GM12865 (cell line): ENCODE results near the gene ZBTB40.

ENCODE experiments used
- DNase-seq: peaks from one replicate; pipeline ENCODE4 v3.0.0; 2010; ENCODE audit warnings: low read depth
- H3K4me3 ChIP-seq: 2 replicates; pipeline ENCODE4 v1.5.1; 2011; ENCODE audit warnings: mild to moderate bottlenecking, low read depth, low read length, control low read depth
- CTCF ChIP-seq: IDR thresholded peaks from 2 replicates; pipeline ENCODE4 v1.5.1; 2011; ENCODE audit warnings: low read length, control low read depth, low read depth, inconsistent platforms; ENCODE audit not compliant: insufficient read depth; ENCODE audit errors: missing control alignments

ZBTB40 gene

DNA sequence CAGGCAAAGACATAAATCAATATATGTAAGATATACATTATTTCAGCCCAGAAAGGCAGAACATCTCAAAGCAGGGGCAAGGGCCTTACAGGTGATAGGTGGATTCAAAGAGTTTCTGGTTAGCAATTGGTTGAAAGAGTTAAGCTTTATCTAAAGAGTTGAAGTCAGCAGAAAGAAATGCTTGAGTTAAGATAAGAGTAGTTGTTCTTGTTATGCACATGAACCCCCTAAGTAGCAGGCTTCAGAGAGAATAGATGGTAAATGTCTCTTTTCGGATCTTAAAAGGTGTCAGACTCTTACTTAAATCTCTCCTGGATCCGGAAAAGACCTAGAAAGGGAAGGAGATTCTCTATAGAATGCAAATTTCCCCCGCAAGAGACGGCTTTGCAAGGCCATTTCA is 8.3 kb upstream of the ZBTB40 start:
- TF ChIP-seq CTCF = no peak
- no peak overlapping the region for H3K4me3 ChIP-seq
- DNase-seq = no peak

DNA sequence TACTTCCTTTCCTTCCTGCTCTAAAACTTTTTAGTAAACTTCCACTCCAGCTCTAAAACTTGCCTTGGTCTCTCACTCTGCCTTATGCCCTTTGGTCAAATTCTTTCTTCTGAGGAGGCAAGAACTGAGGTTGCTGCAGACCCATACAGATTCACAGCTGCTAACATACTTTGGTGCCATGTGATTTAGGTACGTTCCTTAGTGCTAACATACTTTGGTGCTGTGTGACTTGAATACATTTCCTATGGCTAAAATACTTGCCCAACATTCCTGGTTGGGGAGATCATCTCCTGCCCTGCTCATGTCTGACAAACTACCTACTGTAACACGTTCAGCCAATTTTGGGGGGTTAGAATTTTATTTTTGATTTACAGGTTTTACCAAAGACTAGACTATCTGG is 6.8 kb upstream of the ZBTB40 start:
- H3K4me3 ChIP-seq = no peak overlapping the region
- TF ChIP-seq CTCF = no peak

GRCh38 chr1:22447621-22448111 is 4.0 kb upstream of the ZBTB40 start:
- TF ChIP-seq CTCF = no peak
- DNase-seq = no peak
- H3K4me3 ChIP-seq = no peak overlapping the region

More for the DNA sequence above, 6.8 kb upstream of the ZBTB40 start:
- no peak for DNase-seq

DNA sequence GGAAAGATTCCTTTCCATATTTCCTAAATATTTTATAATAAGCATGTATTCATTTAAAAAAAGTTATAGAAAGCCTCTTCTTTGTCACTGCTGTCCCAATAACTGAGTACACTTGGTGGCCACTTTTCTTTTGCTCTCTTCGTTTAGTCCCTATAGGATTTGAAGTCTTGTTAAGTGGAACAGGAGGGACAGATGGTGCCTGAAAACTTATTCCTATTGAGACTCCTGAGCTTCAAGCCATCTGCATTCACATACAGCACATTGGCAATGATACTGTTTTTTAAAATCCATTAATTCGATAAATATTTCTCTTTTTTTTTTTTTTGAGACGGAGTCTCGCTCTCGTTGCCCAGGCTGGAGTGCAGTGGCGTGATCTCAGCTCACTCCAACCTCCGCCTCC is 2.0 kb upstream of the ZBTB40 start:
- no peak for TF ChIP-seq CTCF
- DNase-seq = no peak
- no peak overlapping the region for H3K4me3 ChIP-seq

DNA sequence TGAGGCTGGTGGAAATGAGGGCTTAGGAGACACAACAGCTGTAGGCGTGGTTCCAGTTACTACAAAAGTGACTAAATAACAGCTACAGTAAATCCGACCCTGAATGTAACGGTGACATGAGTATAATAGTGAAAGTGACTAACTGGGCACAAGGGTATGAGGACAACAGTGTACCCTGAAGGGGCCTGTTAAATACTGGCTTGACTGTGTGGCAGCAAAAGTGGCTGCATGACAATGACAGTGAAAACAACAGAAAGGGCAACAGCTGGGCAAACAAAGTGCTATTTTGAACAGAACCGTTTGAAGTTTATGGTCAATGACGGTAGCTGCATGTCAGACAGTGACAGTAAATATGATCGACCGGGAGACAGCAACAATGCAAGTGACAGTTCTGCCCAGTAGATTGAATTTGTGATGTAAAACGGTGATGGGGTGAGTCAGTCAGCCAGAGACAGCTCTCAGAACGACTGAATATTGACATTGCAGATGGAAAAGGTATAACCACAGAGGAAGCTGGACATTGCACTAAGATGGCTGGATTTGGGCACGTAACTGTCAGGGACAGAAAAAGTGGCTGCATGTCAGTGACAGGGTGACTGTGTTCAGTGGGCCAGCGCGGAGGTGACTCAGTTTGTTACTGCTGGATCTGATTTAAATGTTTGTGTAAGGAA is 1.2 kb upstream of the ZBTB40 start:
- H3K4me3 ChIP-seq = no peak overlapping the region
- no peak for DNase-seq
- no peak for TF ChIP-seq CTCF

- TF ChIP-seq CTCF = no peak
- H3K4me3 ChIP-seq = peak overlapping the region; percentile 90
- DNase-seq = peak; percentile 19
Measured at GRCh38 chr1:22452481-22452957, 868 bp downstream of the ZBTB40 start.

DNA sequence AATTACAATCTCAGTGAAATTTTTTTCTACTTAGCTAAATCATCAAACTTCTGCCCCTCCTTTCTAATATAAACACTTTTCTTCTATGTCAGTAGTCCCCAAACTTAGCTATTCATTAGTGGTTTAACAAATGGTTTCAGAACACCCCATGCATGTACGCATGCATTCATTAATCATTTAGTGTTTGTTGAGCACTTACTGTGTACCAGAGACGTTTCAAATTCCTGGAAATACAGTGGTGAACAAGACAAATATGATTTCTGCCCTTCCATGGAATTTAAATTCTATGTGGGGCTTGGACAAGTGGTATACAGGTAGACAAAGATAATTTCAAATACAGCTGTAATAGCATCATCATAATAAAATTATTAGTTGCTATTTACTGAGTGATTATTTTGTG is 1.5 kb downstream of the ZBTB40 start:
- DNase-seq = no peak
- H3K4me3 ChIP-seq = no peak overlapping the region; the same call in 1 of the 2 replicates
- no peak for TF ChIP-seq CTCF
